Measurements from ENCODE around the gene MARCHF11. TPM values are rescaled to one million over a fixed set of nuclear protein-coding genes. Genes with fewer than 3 reads are reported as not detected.

The MARCHF11 gene
- total and polyA plus RNA-seq, 2 of the 8 experiments (the other 6 are each of a cell fraction or from before 2014, with no cell fraction given), result 0.27 to 0.82 TPM

- WGBS, 2 experiments (ENCODE audit: extremely low coverage in 1 of 2, insufficient coverage in 1 of 2, insufficient read length in 1 of 2, insufficient replicate concordance in 2 of 2, low coverage in 1 of 2, low lambda C conversion rate in 2 of 2, missing lambda C conversion rate in 1 of 2), result 76% methylated on average over 2 of the region's 2 CpGs; no CpG with 5 or more reads in 1 of the 2 experiments
- FAIRE-seq, result no peak
- no peak overlapping the region for H4K8ac ChIP-seq (ENCODE audit: extremely low read depth, insufficient read depth, low read length)
These were observed 107.0 kb downstream of the MARCHF11 start for GRCh38 chr5:16072616-16073015.

More at GRCh38 chr5:16072616-16073015, 107.0 kb downstream of the MARCHF11 start:
- Histone ChIP-seq H3K36me3 (ENCODE audit: control insufficient read depth in 2 of 4, insufficient read depth in 4 of 4, low read length in 3 of 4) (no peaks in the 10 kb centered on the region), H3K4me3 (ENCODE audit: extremely low read depth in 1 of 4, insufficient read depth in 2 of 4, low read depth in 3 of 4, low read length in 4 of 4) (no peak overlapping the region), H4K20me1 (replicated peaks in 1 of 2; ENCODE audit: control insufficient read depth in 1 of 2, insufficient read depth in 2 of 2, low read length in 2 of 2) (no peaks in the 10 kb centered on the region), H2BK20ac (ENCODE audit: low read length) (no peak overlapping the region), H2AFZ (ENCODE audit: low read length) (no peak overlapping the region), H3K18ac (ENCODE audit: extremely low read depth, low read length) (no peak overlapping the region), H2BK12ac (ENCODE audit: low read depth, low read length) (no peak overlapping the region), H3K27ac (ENCODE audit: low read depth, low read length) (no peak overlapping the region; the same call in 1 of the 2 replicates), H3K9me3 (ENCODE audit: insufficient read depth in 2 of 2, low read depth in 1 of 2, low read length in 1 of 2) (no peaks in the 10 kb centered on the region), H3K23me2 (ENCODE audit: low read depth, low read length) (no peaks in the 10 kb centered on the region), H3K27me3 (replicated peaks in 1 of 4; ENCODE audit: control insufficient read depth in 3 of 4, extremely low read depth in 1 of 4, insufficient read depth in 3 of 4, low read length in 3 of 4) (peaks cover 0 to 1% (median 0%) of the 10 kb centered on the region in 4 experiments; a peak in 1 of 7 replicates), H3K56ac (replicated peaks; ENCODE audit: insufficient read length, low read depth, low read length) (no peak overlapping the region), H2AK5ac (ENCODE audit: low read depth, low read length) (no peak overlapping the region), H2BK120ac (replicated peaks; ENCODE audit: low read depth, low read length) (no peak overlapping the region), H3K4me2 (ENCODE audit: insufficient read depth in 1 of 2, low read depth in 2 of 2, low read length in 2 of 2) (no peak overlapping the region), H4K5ac (ENCODE audit: insufficient read length, low read depth, low read length) (no peak overlapping the region), H3K14ac (ENCODE audit: insufficient read length) (no peak overlapping the region), H3K79me2 (ENCODE audit: control insufficient read depth in 1 of 2, insufficient read depth in 2 of 2, low read length in 2 of 2) (no peaks in the 10 kb centered on the region), H3K4me1 (replicated peaks in 1 of 4; ENCODE audit: control insufficient read depth in 3 of 4, insufficient read depth in 4 of 4, low read length in 3 of 4) (no peaks in the 10 kb centered on the region), H2BK5ac (ENCODE audit: low read depth, low read length) (no peak overlapping the region), H3K79me1 (ENCODE audit: low read depth, low read length) (no peaks in the 10 kb centered on the region), H3K23ac (ENCODE audit: insufficient read length) (no peak overlapping the region), H3K9ac (replicated peaks in 1 of 4; ENCODE audit: extremely low read depth in 1 of 4, low read depth in 3 of 4, low read length in 3 of 4) (no peak overlapping the region), H3K4ac (replicated peaks; ENCODE audit: insufficient read length, low read depth, low read length) (no peak overlapping the region), H2BK15ac (ENCODE audit: low read length) (no peak overlapping the region), H4K91ac (replicated peaks; ENCODE audit: insufficient read length, low read length) (no peak overlapping the region)
- DNase-seq (ENCODE audit: low read depth in 1 of 2, low spot score in 2 of 2), result no peak
- TF ChIP-seq SP2 (IDR thresholded peaks at IDR 0.05; ENCODE audit: low read length) (no peak), SIX5 (IDR thresholded peaks at IDR 0.05; ENCODE audit: low read depth, low read length) (no peak), BCL11A (IDR thresholded peaks at IDR 0.05; ENCODE audit: low read depth in 2 of 2, low read length in 2 of 2) (no peak), POLR2AphosphoS5 (IDR thresholded peaks at IDR 0.05; ENCODE audit: low read depth, low read length) (no peak), CEBPB (IDR thresholded peaks at IDR 0.05; ENCODE audit: low read depth, low read length) (no peak), GTF2F1 (IDR thresholded peaks at IDR 0.05; ENCODE audit: borderline replicate concordance, low read depth, low read length) (no peak), POLR2A (IDR thresholded peaks at IDR 0.05; ENCODE audit: control extremely low read depth in 1 of 2, low read depth in 2 of 2, low read length in 2 of 2) (no peak), ZNF274 (IDR thresholded peaks at IDR 0.05; ENCODE audit: borderline replicate concordance, extremely low read depth, low read length) (no peak), TEAD4 (IDR thresholded peaks at IDR 0.05; ENCODE audit: low read depth, low read length) (no peak), JUND (IDR thresholded peaks at IDR 0.05; ENCODE audit: low read length) (no peak), E2F6 (IDR thresholded peaks at IDR 0.05) (no peak), EZH2 (IDR thresholded peaks at IDR 0.05; ENCODE audit: low read depth, low read length, severe bottlenecking) (no peak)
- CTCF ChIA-PET (ENCODE audit: partially characterized antibody), result no interaction called here
- POLR2A ChIA-PET (ENCODE audit: partially characterized antibody), result no interaction called here

Data from H1 (cell line).